HG02970 (cell line): ENCODE data around the gene C10orf71.

Experiments used
- ATAC-seq: cut with Tn5 transposase; IDR thresholded peaks from one replicate; pipeline ENCODE4 v1.9.1; 2021; ENCODE audit warnings: mild to moderate bottlenecking, moderate library complexity, moderate number of reproducible peaks; ENCODE audit not compliant: unreplicated experiment, low FRiP score

C10orf71 gene

DNA sequence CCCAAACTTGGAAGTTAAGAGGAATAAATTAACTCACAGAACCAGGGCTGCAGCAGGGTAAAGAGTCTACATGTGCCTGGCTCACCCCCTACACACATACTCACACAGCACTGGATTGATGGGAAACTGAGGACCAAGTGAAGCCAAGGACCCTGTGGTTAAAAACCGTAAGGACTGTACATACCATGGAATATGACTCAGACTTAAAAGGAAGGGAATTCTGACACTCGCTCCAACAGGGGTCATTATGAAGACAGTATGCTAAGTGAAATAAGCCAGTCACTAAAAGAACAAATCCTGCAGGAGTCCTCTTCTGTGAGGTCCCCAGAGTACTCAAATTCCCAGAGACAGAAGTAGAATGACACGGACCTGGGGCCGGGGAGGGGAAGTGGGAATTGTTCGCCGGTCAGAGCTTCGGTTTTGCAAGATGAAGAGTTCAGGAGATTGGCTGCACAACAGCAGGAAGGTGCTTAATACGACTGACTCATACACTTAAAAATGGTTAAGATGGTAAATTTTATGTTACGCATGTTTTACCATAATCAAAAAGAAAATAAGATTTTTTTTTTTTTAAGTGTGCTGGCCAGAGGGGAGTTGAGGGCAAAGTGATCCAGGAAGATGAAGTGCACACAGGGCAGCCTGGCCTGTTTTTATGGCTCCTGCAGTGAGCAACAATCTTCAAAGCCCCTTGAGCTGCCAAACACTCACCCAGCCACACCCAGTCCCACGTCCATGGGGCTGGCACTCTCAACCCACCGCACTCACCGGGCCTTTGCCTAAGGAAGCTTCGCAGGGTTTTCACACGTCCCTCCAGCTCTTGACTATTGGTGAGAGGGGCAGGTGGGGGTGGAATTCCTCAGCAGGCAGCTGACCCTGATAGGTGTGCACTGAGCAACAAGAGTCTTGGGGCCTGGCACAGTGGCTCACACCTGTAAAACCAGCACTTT is 70.5 kb downstream of the C10orf71 start:
- no peak for ATAC-seq

GRCh38 chr10:49370326-49371100 is 71.5 kb downstream of the C10orf71 start:
- ATAC-seq, result no peak

DNA sequence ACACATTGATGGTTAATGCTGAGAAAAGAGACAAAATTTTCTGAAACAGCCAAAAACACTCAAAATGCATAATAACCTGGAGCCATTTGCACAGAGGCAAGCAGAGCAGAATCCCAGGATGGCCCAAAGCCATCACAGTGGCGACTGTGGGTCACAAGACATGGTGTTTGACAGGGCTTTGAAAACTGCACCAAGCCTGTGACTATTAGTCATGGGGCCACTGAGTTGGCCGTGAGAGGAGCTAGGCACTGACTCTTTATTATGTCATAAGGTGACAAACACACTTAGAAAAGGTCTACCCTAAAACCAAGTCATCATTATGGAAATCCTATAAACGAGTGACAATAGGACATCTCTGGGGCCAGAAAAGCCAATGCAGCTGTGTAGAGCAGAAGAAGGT is 73.0 kb downstream of the C10orf71 start:
- ATAC-seq, result no peak

DNA sequence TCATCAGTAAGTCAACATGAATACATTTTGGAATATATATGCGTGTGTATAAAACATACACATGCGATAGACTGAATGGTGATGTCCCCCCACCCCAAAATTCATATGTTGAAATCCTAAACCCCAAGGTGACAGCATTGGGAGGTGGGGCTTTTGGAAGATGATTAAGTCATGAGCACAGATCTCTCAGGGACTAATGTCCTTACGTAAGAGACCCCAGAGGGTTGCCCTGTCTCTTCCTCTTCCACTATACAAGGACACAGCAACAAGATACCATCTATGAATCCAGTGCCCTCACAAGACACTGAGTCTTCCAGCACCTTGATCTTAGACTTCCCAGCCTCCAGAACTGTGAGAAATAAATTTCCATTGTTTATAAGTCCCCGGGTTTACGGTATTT is 74.4 kb downstream of the C10orf71 start:
- ATAC-seq, result no peak

GRCh38 chr10:49374740-49375139 is 75.8 kb downstream of the C10orf71 start:
- no peak for ATAC-seq

- no peak for ATAC-seq
Observed at GRCh38 chr10:49375611-49376010, 76.6 kb downstream of the C10orf71 start.
